Measurements from ENCODE around the gene SPINT1.

SPINT1 gene

DNA sequence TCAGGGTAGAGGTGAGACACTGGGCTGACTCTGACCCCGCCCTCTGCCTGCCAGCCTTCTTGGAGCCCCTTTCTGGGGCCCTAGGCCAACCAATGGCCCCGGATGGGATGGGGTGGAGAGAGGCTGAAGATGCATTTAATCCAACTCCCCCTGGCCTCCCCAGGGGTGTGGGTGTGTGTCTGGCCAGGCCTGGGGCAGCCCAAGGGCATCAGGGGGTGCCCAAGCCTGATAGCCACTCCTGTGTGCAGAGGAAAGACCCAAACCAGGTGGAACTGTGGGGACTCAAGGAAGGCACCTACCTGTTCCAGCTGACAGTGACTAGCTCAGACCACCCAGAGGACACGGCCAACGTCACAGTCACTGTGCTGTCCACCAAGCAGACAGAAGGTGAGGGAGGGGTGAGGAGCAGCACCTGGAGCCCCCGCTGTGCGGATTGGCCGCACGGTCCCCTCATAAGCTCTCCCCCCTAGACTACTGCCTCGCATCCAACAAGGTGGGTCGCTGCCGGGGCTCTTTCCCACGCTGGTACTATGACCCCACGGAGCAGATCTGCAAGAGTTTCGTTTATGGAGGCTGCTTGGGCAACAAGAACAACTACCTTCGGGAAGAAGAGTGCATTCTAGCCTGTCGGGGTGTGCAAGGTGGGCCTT lies 9.5 kb downstream of the SPINT1 start:
- Mint-ChIP-seq H3K27me3 (ENCODE audit: low read depth) (no peaks in the 10 kb centered on the region), H3K4me1 (peaks cover 5% of the 10 kb centered on the region)

DNA sequence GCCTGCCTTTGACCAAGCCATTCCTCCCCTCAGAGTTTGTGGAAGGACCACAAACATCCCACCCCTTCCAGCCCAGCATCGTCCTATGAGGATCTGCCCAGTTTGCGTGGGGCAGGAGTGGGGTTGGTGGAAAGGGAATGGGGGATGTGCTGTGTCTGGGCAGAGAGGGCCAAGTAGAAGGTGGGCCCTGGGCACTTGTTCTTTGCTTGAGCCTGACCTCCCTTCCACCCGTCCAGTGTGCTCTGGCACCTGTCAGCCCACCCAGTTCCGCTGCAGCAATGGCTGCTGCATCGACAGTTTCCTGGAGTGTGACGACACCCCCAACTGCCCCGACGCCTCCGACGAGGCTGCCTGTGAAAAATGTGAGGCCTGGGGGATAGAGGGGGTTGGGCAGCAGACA lies 10.3 kb downstream of the SPINT1 start:
- TF ChIP-seq, protein P1, sequence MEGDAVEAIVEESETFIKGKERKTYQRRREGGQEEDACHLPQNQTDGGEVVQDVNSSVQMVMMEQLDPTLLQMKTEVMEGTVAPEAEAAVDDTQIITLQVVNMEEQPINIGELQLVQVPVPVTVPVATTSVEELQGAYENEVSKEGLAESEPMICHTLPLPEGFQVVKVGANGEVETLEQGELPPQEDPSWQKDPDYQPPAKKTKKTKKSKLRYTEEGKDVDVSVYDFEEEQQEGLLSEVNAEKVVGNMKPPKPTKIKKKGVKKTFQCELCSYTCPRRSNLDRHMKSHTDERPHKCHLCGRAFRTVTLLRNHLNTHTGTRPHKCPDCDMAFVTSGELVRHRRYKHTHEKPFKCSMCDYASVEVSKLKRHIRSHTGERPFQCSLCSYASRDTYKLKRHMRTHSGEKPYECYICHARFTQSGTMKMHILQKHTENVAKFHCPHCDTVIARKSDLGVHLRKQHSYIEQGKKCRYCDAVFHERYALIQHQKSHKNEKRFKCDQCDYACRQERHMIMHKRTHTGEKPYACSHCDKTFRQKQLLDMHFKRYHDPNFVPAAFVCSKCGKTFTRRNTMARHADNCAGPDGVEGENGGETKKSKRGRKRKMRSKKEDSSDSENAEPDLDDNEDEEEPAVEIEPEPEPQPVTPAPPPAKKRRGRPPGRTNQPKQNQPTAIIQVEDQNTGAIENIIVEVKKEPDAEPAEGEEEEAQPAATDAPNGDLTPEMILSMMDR (IDR thresholded peaks at IDR 0.05; ENCODE audit: unreplicated experiment in 3 of 3): no peak
- Mint-ChIP-seq H3K4me3 (no peak overlapping the region), H3K36me3 (ENCODE audit: low read depth) (peaks cover 14% of the 10 kb centered on the region), H3K27ac (no peak overlapping the region), H3K27me3 (ENCODE audit: low read depth) (peaks cover 5% of the 10 kb centered on the region), H3K9me3 (no peaks in the 10 kb centered on the region), H3K4me1 (peaks cover 11% of the 10 kb centered on the region)

More for the DNA sequence above, 9.5 kb downstream of the SPINT1 start:
- no peaks in the 10 kb centered on the region for H3K9me3 Mint-ChIP-seq
- no peak overlapping the region for H3K27ac Mint-ChIP-seq
- TF ChIP-seq, protein P1 (IDR thresholded peaks at IDR 0.05; ENCODE audit: unreplicated experiment in 3 of 3): no peak
- peaks cover 14% of the 10 kb centered on the region for H3K36me3 Mint-ChIP-seq (ENCODE audit: low read depth)
- no peak overlapping the region for H3K4me3 Mint-ChIP-seq

DNA sequence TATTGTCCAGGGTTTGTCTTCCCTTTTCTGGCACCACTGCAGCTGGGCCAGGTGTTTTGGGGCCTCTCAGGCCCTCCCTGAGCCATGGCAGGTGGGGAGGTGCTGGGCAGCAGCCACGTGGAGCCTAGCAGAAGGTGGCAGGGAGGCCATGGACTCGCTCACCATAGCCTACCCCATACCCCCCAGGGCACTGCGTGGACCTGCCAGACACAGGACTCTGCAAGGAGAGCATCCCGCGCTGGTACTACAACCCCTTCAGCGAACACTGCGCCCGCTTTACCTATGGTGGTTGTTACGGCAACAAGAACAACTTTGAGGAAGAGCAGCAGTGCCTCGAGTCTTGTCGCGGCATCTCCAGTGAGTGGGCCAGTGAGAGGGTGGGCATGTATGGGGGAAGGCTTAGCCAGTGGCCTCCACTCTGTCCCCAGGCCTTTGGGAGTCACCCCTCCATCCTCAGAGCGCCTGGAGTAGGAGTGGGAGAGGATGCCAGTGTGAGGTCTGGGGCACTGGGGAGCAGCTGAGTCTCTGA lies 11.9 kb downstream of the SPINT1 start:
- Mint-ChIP-seq H3K36me3 (ENCODE audit: low read depth) (peaks cover 10% of the 10 kb centered on the region), H3K4me3 (no peak overlapping the region), H3K27me3 (ENCODE audit: low read depth) (peaks cover 9% of the 10 kb centered on the region), H3K4me1 (peaks cover 11% of the 10 kb centered on the region), H3K9me3 (no peaks in the 10 kb centered on the region), H3K27ac (no peak overlapping the region)
- TF ChIP-seq, protein P1 (IDR thresholded peaks at IDR 0.05; ENCODE audit: unreplicated experiment in 3 of 3): no peak

DNA sequence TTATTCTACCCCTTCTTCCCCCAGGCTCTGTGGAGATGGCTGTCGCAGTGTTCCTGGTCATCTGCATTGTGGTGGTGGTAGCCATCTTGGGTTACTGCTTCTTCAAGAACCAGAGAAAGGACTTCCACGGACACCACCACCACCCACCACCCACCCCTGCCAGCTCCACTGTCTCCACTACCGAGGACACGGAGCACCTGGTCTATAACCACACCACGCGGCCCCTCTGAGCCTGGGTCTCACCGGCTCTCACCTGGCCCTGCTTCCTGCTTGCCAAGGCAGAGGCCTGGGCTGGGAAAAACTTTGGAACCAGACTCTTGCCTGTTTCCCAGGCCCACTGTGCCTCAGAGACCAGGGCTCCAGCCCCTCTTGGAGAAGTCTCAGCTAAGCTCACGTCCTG lies 12.9 kb downstream of the SPINT1 start:
- Mint-ChIP-seq H3K9me3 (no peaks in the 10 kb centered on the region), H3K4me1 (peaks cover 11% of the 10 kb centered on the region), H3K4me3 (no peak overlapping the region), H3K27ac (peak overlapping the region in 1 of 3 experiments; percentile 84), H3K36me3 (ENCODE audit: low read depth) (peaks cover 9% of the 10 kb centered on the region), H3K27me3 (ENCODE audit: low read depth) (peaks cover 9% of the 10 kb centered on the region)
- TF ChIP-seq, protein P1 (IDR thresholded peaks at IDR 0.05; ENCODE audit: unreplicated experiment in 3 of 3): no peak

DNA sequence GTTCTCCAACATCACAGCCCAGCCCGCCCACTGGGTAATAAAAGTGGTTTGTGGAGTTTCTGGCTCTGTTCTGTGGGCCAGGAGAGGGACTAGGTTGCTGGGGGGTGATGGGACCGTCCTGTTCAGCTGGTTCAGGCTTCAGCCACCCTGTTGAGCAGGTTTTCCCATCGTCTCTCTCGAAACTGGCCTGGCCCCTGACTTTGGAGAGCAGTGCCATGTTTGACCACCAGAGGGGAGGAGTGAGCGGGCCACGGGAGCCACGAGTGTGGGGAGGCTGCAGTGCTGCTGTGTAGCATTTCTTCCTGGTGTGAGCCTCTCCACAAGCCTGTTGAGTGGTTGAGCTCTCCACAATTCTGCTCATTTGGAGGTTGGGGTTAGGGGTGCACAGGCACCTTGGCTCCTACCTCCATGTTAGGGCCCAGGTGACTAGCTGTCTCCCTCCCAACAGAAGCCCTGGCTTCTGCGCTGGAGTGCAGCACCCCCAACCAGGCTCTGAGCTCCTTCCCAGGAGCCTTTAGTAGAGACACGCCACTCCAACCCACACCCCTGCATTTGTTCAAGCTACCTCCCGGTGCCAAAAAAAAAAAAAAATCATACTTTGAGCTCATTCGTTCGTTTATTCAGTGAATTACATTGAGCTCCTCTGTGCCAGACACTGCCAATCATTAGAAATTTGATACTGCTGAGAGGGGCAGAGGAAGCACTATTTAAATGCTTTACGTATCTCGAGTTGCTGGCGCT lies 13.9 kb downstream of the SPINT1 start:
- TF ChIP-seq, protein P1 (IDR thresholded peaks at IDR 0.05; ENCODE audit: unreplicated experiment in 3 of 3): peak; percentile 87 to 94 (median 89)
- Mint-ChIP-seq H3K4me3 (no peak overlapping the region), H3K27ac (peak overlapping the region in 2 of 3 experiments; percentile 35 to 84), H3K9me3 (no peaks in the 10 kb centered on the region), H3K4me1 (peaks cover 11% of the 10 kb centered on the region), H3K27me3 (ENCODE audit: low read depth) (peaks cover 12% of the 10 kb centered on the region), H3K36me3 (ENCODE audit: low read depth) (peaks cover 3% of the 10 kb centered on the region)

Measured in nephron (organoid).